OCI-LY1 (cell line): ENCODE data around the gene PKNOX2.

Experiments
- EZH2 ChIP-seq: fragments of 200-600 bp; sonication (generic), shearing (Covaris generic); IDR thresholded peaks from 2 replicates; pipeline ENCODE4 v1.8.0; 2017; ENCODE audit warnings: borderline replicate concordance, mixed run types, mild to moderate bottlenecking, antibody characterized with exemption, low read length, moderate library complexity, mixed read lengths
- TF ChIP-seq, protein P1 (sequence below): fragments of 200-600 bp; sonication (generic), shearing (Covaris generic); IDR thresholded peaks from 2 replicates; pipeline ENCODE4 v1.5.1; 2017; ENCODE audit warnings: mild to moderate bottlenecking, antibody characterized with exemption, low read length, moderate library complexity, mixed read lengths

DNA sequence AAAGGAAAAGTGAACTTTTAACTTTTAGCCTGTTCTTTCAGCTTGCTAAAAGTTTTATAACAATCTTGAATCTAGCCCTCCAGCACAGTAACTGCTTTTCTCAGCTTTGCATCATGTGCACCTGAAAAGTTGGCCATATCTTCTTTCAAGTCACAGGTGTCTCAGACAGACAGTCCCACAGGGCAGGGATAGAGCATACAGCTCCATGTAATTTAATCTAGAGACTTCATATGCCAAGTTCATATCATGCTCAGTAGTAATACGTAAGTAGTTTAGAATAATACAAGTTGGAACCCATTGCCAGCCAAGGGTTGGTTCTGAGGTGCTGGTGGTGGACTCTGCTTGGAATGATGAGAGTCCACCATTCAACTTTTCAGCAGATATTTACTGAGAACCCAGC is 68.6 kb downstream of the PKNOX2 start:
- TF ChIP-seq, protein P1, sequence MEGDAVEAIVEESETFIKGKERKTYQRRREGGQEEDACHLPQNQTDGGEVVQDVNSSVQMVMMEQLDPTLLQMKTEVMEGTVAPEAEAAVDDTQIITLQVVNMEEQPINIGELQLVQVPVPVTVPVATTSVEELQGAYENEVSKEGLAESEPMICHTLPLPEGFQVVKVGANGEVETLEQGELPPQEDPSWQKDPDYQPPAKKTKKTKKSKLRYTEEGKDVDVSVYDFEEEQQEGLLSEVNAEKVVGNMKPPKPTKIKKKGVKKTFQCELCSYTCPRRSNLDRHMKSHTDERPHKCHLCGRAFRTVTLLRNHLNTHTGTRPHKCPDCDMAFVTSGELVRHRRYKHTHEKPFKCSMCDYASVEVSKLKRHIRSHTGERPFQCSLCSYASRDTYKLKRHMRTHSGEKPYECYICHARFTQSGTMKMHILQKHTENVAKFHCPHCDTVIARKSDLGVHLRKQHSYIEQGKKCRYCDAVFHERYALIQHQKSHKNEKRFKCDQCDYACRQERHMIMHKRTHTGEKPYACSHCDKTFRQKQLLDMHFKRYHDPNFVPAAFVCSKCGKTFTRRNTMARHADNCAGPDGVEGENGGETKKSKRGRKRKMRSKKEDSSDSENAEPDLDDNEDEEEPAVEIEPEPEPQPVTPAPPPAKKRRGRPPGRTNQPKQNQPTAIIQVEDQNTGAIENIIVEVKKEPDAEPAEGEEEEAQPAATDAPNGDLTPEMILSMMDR = no peak
- no peak for TF ChIP-seq EZH2
